Stomach (tissue), 9 donors: ENCODE results near the gene LRMDA. TPM values are rescaled to one million over a fixed set of nuclear protein-coding genes. Genes with fewer than 3 reads are reported as not detected.

Experiments
- DNase-seq, 2 donors: peaks; one replicate each; pipeline versions ENCODE4 v3.0.0 to v3.0.0-alpha.2; 2013 to 2019
- H3K27ac ChIP-seq, 5 donors: fragments of 200-600 bp in 4 of 5; sonication (generic) in 4 of 5; one replicate each; pipeline ENCODE4 v1.5.1; 2013 to 2019; ENCODE audit warnings: mild to moderate bottlenecking in 1 of 5, moderate library complexity in 1 of 5
- H3K27me3 ChIP-seq, 3 donors: fragments of 200-600 bp; sonication (generic); one replicate each; pipeline ENCODE4 v1.5.1; 2017 to 2019; ENCODE audit warnings: mixed run types in 1 of 3
- H3K36me3 ChIP-seq, 4 donors: fragments of 200-600 bp; sonication (generic); 1 replicate in 3 of 4; 2 replicates in 1 of 4; pipeline ENCODE4 v1.5.1; 2016 to 2019
- H3K4me1 ChIP-seq, 4 donors: fragments of 200-600 bp; sonication (generic); one replicate each; pipeline ENCODE4 v1.5.1; 2016 to 2019
- H3K4me3 ChIP-seq, 4 donors: fragments of 200-600 bp; sonication (generic) in 3 of 4; one replicate each; pipeline ENCODE4 v1.5.1; 2016 to 2019; ENCODE audit warnings: mild to moderate bottlenecking in 1 of 4
- H3K9me3 ChIP-seq, 4 donors: fragments of 200-600 bp; sonication (generic); one replicate each; pipeline ENCODE4 v1.5.1; 2016 to 2019
- CTCF ChIP-seq, 7 experiments: fragments of 450-650 bp in 4 of 7; fragments of 200-600 bp in 3 of 7; sonication (generic) in 3 of 7; IDR thresholded peaks; one replicate each; pipeline ENCODE4 v1.5.1; 2016 to 2019; ENCODE audit warnings: antibody characterized with exemption in 7 of 7, control low read depth in 2 of 7, mild to moderate bottlenecking in 1 of 7
- EP300 ChIP-seq: sonication (generic); formaldehyde crosslinking; IDR thresholded peaks from one replicate; pipeline ENCODE4 v1.6.1; 2017; ENCODE audit warnings: antibody characterized with exemption
- POLR2A ChIP-seq, 4 donors: fragments of 450-650 bp; IDR thresholded peaks; one replicate each; pipeline ENCODE4 v1.6.1; 2016; ENCODE audit warnings: antibody characterized with exemption in 4 of 4, control low read depth in 2 of 4, mild to moderate bottlenecking in 1 of 4, moderate library complexity in 1 of 4
- POLR2AphosphoS5 ChIP-seq, 3 donors: sonication (generic); formaldehyde crosslinking; IDR thresholded peaks; one replicate each; pipeline ENCODE4 v1.6.1; 2016; ENCODE audit warnings: antibody characterized with exemption in 3 of 3
- WGBS, 5 donors: extraction: QIAGEN DNeasy Blood & Tissue Kit in 3 of 5; methylation state at CpG; one replicate each; pipeline versions ENCODE4 v1.1.5 to v1.1.7; 2013 to 2018; 5-methylcytosine and 5-hydroxymethylcytosine counted together
- intact Hi-C: fragments of 100-400 bp; cut with DNase I; formaldehyde crosslinking; loops from one replicate; pipeline ENCODE4 v1.15.1; 2023; ENCODE audit warnings: low total_unique reads
- polyA plus RNA-seq, 3 donors: library from polyadenylated mRNA; stranded (reverse); fragments of 200-250 nt; gene quantifications; one replicate each; pipeline ENCODE4 v1.2.3, GENCODE V29; 2013
- total RNA-seq, 5 donors: library from RNA; depleted of rRNA; stranded (reverse); fragments of >200 nt; gene quantifications; one replicate each; pipeline versions ENCODE4 v1.1.0 to v1.2.3, GENCODE V29; 2014 to 2016
- donor health status: healthy with polysubstance abuse.
- donor health status: Bipolar disorder and iron deficiency.
- donor health status: healthy.

Gene LRMDA
- total and polyA plus RNA-seq, 8 donors = 1.3 to 30.2 (median 13.6) TPM; not detected in 1

GRCh38 chr10:75733135-75733890 is 301.9 kb downstream of the LRMDA start:
- no peak for TF ChIP-seq CTCF (IDR thresholded peaks at IDR 0.05)
- TF ChIP-seq POLR2AphosphoS5 (IDR thresholded peaks at IDR 0.05) = peak in 2 of 3 donors; percentile 33 to 54
- no peak for TF ChIP-seq POLR2A (IDR thresholded peaks at IDR 0.05)
- no peak for TF ChIP-seq EP300
- Histone ChIP-seq H3K27me3 (no peaks in the 10 kb centered on the region), H3K27ac (no peak overlapping the region), H3K4me3 (no peak overlapping the region), H3K36me3 (no peaks in the 10 kb centered on the region), H3K9me3 (no peaks in the 10 kb centered on the region), H3K4me1 (peaks cover 0 to 6% (median 0%) of the 10 kb centered on the region in 4 donors)
- intact Hi-C loops = no loop called here
- no peak for DNase-seq
- 28 to 52% (median 39%) methylated on average over 2 of the region's 2 CpGs for WGBS, 5 donors

- Histone ChIP-seq H3K36me3 (no peaks in the 10 kb centered on the region), H3K4me1 (peaks cover 0 to 6% (median 0%) of the 10 kb centered on the region in 4 donors), H3K27me3 (no peaks in the 10 kb centered on the region), H3K27ac (no peak overlapping the region), H3K9me3 (no peaks in the 10 kb centered on the region), H3K4me3 (no peak overlapping the region)
- DNase-seq = no peak
- intact Hi-C loops = no loop called here
- no peak for TF ChIP-seq CTCF (IDR thresholded peaks at IDR 0.05)
- TF ChIP-seq EP300 = no peak
- no peak for TF ChIP-seq POLR2AphosphoS5 (IDR thresholded peaks at IDR 0.05)
- TF ChIP-seq POLR2A (IDR thresholded peaks at IDR 0.05) = no peak
- 89 to 97% (median 94%) methylated on average over 5 of the region's 5 CpGs for WGBS, 5 donors
These were observed 304.8 kb downstream of the LRMDA start for GRCh38 chr10:75736151-75736640.

GRCh38 chr10:75736889-75737579 is 305.6 kb downstream of the LRMDA start:
- 85 to 97% (median 93%) methylated on average over 15 of the region's 15 CpGs for WGBS, 5 donors
- Histone ChIP-seq H3K27me3 (no peaks in the 10 kb centered on the region), H3K9me3 (no peaks in the 10 kb centered on the region), H3K4me3 (no peak overlapping the region), H3K4me1 (peaks cover 0 to 6% (median 0%) of the 10 kb centered on the region in 4 donors), H3K36me3 (no peaks in the 10 kb centered on the region), H3K27ac (no peak overlapping the region)
- intact Hi-C loops = no loop called here
- DNase-seq = no peak
- TF ChIP-seq POLR2A (IDR thresholded peaks at IDR 0.05) (no peak), EP300 (no peak), POLR2AphosphoS5 (IDR thresholded peaks at IDR 0.05) (no peak), CTCF (IDR thresholded peaks at IDR 0.05) (no peak)

GRCh38 chr10:75737580-75737949 is 306.1 kb downstream of the LRMDA start:
- no peak for DNase-seq
- Histone ChIP-seq H3K4me3 (no peak overlapping the region), H3K9me3 (no peaks in the 10 kb centered on the region), H3K4me1 (peaks cover 0 to 6% (median 0%) of the 10 kb centered on the region in 4 donors), H3K27ac (no peak overlapping the region), H3K27me3 (no peaks in the 10 kb centered on the region), H3K36me3 (no peaks in the 10 kb centered on the region)
- intact Hi-C loops = no loop called here
- WGBS, 5 donors = 77 to 89% (median 86%) methylated on average over 3 of the region's 3 CpGs
- no peak for TF ChIP-seq EP300
